ENCODE results near the gene QRFP.

The QRFP gene

GRCh38 chr9:130940693-130941576 lies 44.3 kb upstream of the QRFP start:
- no peak for TF ChIP-seq TAF1 (IDR thresholded peaks at IDR 0.05; ENCODE audit: low read depth)
- TF ChIP-seq ZBTB7A (IDR thresholded peaks at IDR 0.05; ENCODE audit: low read depth): no peak
- TF ChIP-seq RAD21 (IDR thresholded peaks at IDR 0.05; ENCODE audit: low read depth): peak; percentile 92
- TF ChIP-seq MAX (IDR thresholded peaks at IDR 0.05): peak; percentile 38; the same call in 1 of the 2 replicates
- TF ChIP-seq CEBPB (IDR thresholded peaks at IDR 0.05): no peak

- TF ChIP-seq EP300 (IDR thresholded peaks at IDR 0.05; ENCODE audit: borderline replicate concordance) (no peak), NFIC (IDR thresholded peaks at IDR 0.05) (no peak), TAF1 (IDR thresholded peaks at IDR 0.05; ENCODE audit: low read depth) (no peak), ZBTB7A (IDR thresholded peaks at IDR 0.05; ENCODE audit: low read depth) (no peak), FOXM1 (IDR thresholded peaks at IDR 0.05; ENCODE audit: borderline replicate concordance, low read depth) (no peak), USF1 (IDR thresholded peaks at IDR 0.05) (no peak), REST (IDR thresholded peaks at IDR 0.05; ENCODE audit: low read depth) (no peak), YY1 (IDR thresholded peaks at IDR 0.05; ENCODE audit: low read depth) (no peak), CEBPB (IDR thresholded peaks at IDR 0.05) (no peak), CREB1 (IDR thresholded peaks at IDR 0.05; ENCODE audit: low read depth) (no peak), EGR1 (IDR thresholded peaks at IDR 0.05) (no peak), TCF12 (IDR thresholded peaks at IDR 0.05; ENCODE audit: low read depth) (no peak)
These were observed 43.5 kb upstream of the QRFP start for GRCh38 chr9:130940027-130940549.

- TF ChIP-seq USF1 (IDR thresholded peaks at IDR 0.05) (no peak), CEBPB (IDR thresholded peaks at IDR 0.05) (no peak), REST (IDR thresholded peaks at IDR 0.05; ENCODE audit: low read depth) (no peak), MAX (IDR thresholded peaks at IDR 0.05) (0 out of 2 replicates have a peak, but pooled peaks have one; percentile 22), EGR1 (IDR thresholded peaks at IDR 0.05) (no peak), TCF12 (IDR thresholded peaks at IDR 0.05; ENCODE audit: low read depth) (no peak), EP300 (IDR thresholded peaks at IDR 0.05; ENCODE audit: borderline replicate concordance) (no peak), FOXM1 (IDR thresholded peaks at IDR 0.05; ENCODE audit: borderline replicate concordance, low read depth) (no peak), TAF1 (IDR thresholded peaks at IDR 0.05; ENCODE audit: low read depth) (no peak), YY1 (IDR thresholded peaks at IDR 0.05; ENCODE audit: low read depth) (no peak), RAD21 (IDR thresholded peaks at IDR 0.05; ENCODE audit: low read depth) (no peak), ZBTB7A (IDR thresholded peaks at IDR 0.05; ENCODE audit: low read depth) (peak; percentile 92), NFIC (IDR thresholded peaks at IDR 0.05) (no peak), CREB1 (IDR thresholded peaks at IDR 0.05; ENCODE audit: low read depth) (no peak)
These were observed 42.9 kb upstream of the QRFP start for GRCh38 chr9:130939405-130940026.

GRCh38 chr9:130938652-130939404 lies 42.2 kb upstream of the QRFP start, which contains the start of gene FIBCD1:
TSS of gene FIBCD1 (minus strand) at chr9:130939247. CDS start at chr9:130938607, 640 bp downstream.
- TF ChIP-seq FOXM1 (IDR thresholded peaks at IDR 0.05; ENCODE audit: borderline replicate concordance, low read depth) (no peak), MAX (IDR thresholded peaks at IDR 0.05) (no peak), NFIC (IDR thresholded peaks at IDR 0.05) (no peak), USF1 (IDR thresholded peaks at IDR 0.05) (no peak), YY1 (IDR thresholded peaks at IDR 0.05; ENCODE audit: low read depth) (no peak), RAD21 (IDR thresholded peaks at IDR 0.05; ENCODE audit: low read depth) (no peak), EGR1 (IDR thresholded peaks at IDR 0.05) (no peak), ZBTB7A (IDR thresholded peaks at IDR 0.05; ENCODE audit: low read depth) (no peak), TCF12 (IDR thresholded peaks at IDR 0.05; ENCODE audit: low read depth) (no peak), TEAD4 (IDR thresholded peaks at IDR 0.05) (no peak), REST (IDR thresholded peaks at IDR 0.05; ENCODE audit: low read depth) (no peak), CEBPB (IDR thresholded peaks at IDR 0.05) (no peak), EP300 (IDR thresholded peaks at IDR 0.05; ENCODE audit: borderline replicate concordance) (no peak), CREB1 (IDR thresholded peaks at IDR 0.05; ENCODE audit: low read depth) (no peak), TAF1 (IDR thresholded peaks at IDR 0.05; ENCODE audit: low read depth) (no peak)
